Measurements from ENCODE around the gene PTPRN2.

GRCh38 chr7:158461824-158462223, 125.8 kb downstream of the PTPRN2 start:
- TF ChIP-seq CTCF (IDR thresholded peaks at IDR 0.05) = no peak
- TF ChIP-seq POLR2A (IDR thresholded peaks at IDR 0.05) = no peak
